ENCODE results near the gene SNRNP70.
A peak's percentile ranks its signal among the peaks of the same experiment; 100 is the strongest.

GRCh38 chr19:49056101-49056901, 28.9 kb upstream of the SNRNP70 start:
- TF ChIP-seq CTCF (IDR thresholded peaks at IDR 0.05; ENCODE audit: low read depth, low read length, poor library complexity, severe bottlenecking) (peak; percentile 23), EZH2phosphoT487 (IDR thresholded peaks at IDR 0.05; ENCODE audit: borderline replicate concordance, low read length) (peak; percentile 91)
